ENCODE data around the gene PCYT1A.
"Not testable (repeated sequence)": the region's sequence is repeated elsewhere in the genome, so short reads cannot be mapped to it uniquely, and the experiment has no call there.

Gene PCYT1A

DNA sequence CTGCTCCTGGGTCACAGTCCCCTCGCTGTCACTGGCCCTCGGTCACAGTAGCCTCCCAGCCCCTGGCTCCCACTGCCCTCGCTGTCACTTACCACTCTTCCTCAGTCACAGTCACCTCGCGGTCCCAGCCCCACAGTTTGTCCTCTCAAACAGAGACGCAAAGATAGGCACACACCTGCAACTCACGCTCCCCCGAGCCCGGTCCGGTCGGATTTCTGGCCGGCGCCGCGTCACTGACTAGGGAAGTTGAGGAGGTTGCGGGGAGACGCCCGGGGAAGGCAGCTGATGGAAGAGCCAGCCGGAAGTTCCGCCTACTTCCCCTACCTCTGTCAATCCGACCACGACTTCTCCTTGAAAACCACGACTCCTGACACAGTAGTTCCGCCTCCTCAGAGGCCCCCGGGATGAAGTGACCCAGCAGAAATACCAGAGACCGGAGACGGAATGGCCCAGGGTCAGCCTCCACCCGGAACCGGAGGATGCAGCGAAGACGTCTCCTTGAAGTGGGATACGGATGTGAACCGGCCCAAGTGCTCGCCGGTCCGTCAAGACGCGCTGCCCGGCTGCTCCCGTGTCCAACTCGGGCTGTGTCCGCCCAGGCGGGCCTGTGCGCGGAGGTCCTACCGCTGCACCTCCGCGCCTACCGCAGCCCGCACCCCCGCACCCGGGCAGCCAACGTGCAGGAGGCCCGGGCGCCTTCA lies at the start of gene PCYT1A:
Gene PCYT1A (minus strand): TSS at position 287 of the 701 bp plus-strand sequence. CDS start 17,195 bp downstream, outside the sequence.
- DNase-seq: peak; percentile 95

DNA sequence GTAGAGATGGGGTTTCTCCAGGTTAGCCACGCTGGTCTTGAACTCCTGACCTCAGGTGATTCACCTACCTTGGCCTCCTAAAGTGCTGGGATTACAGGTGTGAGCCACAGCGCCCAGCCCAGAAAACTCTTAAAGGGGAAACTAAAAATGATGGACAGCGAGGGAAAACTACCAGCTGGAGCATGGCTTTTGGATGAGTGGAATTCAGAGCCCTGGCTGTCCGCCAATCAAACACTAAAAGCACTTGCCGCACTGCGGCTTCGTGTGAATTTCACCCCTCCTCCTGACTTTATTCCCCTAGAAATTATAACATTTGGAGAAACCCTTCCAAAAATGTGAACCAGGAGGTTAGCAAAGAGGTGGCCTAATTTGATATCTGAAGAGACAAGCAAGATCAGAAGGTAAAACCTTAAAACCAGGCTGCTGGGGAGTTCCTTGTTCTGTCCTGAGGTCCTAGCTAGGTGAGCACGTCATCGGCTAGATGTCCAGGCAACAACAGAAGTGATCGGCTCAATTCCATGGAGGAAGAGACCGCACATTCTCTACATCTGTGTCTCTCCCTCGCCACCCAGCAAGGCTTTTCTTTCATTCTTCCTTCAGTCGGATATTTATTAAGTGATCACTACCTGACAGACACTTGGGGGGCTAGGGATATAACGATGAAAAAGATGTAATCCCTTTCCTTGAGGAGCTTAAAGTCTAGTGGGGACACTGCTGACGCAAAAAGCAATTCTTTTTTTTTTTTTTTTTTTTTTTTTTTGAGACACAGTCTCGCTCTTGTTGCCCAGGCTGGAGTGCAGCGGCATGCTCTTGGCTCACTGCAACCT lies 49.0 kb upstream of the PCYT1A start:
- peak; percentile 8 for DNase-seq

- no peak for DNase-seq
Measured at GRCh38 chr3:196335503-196335948, 48.0 kb upstream of the PCYT1A start.

- no peak for DNase-seq
Measured at GRCh38 chr3:196334982-196335381, 47.5 kb upstream of the PCYT1A start.

DNA sequence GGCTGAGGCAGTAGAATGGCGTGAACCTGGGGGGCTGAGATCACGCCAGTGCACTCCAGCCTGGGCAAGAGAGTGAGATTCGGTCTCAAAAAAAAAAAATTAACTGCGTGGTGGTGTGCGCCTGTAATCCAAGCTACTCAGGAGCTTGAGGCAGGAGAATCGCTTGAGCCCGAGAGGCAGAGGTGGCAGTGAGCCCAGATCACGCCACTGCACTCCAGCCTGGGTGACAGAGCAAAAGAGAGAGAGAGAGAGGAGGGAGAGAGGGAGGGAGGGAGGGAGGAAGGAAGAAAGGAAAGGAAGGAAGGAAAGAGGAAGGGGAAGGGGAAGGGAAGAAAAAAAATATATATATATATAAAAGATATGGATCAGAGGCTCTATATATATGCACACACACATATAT lies 44.6 kb upstream of the PCYT1A start:
- no peak for DNase-seq

DNA sequence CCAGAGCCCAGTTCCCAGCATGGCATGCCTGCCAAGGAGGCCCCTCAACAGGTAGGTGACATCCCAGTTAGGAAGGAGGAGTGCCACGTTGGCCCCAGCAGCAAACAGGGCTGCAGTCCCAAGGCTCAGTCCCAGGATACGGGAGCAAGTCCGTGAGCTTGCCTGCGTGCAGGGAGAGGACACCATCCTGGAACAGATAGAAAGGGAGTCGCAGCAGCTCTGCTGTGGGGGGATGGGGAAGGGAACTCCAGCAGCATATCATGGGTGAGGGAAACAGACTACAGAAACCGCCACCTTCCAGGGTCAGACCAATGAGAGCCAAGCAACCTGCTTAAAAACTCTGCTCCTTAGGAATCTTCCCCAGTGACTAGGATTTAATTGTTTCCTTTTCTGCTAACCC lies 39.9 kb upstream of the PCYT1A start:
- no peak for DNase-seq

DNA sequence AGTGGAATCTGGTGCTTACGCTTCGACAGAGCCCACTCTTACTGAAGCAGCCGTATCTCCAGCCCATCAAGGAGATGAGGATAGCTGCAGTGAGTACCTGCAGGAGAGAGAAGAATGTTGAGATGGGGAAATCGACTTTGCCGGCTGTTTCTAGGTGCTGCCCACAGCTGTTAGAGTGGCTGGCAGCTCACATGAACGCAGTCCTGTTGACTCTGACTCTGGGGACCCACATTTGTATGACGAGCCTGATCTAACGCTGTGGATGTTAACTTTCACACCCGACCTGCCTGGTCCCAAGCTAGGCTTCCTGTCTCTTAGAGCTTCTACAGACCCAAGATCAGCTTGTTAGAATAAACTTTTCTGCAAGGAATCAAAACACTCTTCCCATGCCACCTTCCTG lies 39.4 kb upstream of the PCYT1A start:
- no peak for DNase-seq

GRCh38 chr3:196323691-196324090 lies 36.2 kb upstream of the PCYT1A start:
- peak; percentile 36 for DNase-seq

DNA sequence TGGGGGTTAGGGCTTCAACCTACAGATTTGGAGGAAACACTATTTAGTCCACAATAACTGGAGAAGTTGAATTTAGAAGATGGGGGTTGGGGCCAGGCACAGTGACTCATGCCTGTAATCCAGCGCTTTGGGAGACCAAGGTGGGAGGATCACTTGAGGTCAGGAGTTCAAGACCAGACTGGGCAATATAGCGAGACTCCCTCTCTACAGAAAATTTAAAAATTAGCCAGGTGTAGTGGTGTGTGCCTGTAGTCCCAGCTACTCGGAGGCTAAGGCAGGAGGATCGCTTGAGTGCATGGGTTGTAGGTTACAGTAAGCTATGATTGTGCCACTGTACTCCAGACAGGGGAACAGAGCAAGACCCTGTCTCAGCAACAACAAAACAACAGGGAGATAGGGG lies 35.5 kb upstream of the PCYT1A start:
- DNase-seq: no peak

GRCh38 chr3:196321162-196321561 lies 33.6 kb upstream of the PCYT1A start:
- DNase-seq: no peak

DNA sequence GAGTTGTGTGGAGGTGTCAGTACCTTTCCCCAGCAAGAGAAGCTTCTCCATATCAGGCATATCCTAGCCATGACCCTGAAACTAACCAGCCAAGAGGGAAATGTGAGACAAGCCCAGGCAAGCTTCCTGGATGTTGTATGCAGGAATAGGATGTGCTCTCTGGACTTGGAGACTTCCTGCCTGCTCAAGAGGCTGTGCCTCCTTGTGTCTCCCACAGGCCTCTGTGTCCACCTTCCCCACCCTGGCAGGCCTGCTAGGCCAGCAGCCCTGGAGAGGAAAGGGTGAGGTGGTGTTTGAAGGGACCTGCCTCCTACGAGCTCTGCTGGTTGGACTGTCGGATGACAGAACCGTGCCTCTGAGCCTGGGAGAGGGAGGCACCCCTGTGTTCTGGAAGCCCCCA lies 32.6 kb upstream of the PCYT1A start:
- DNase-seq: no peak

- DNase-seq: peak; percentile 86
Measured at GRCh38 chr3:196317687-196318467, 30.4 kb upstream of the PCYT1A start, which contains the start of gene DYNLT2B. Gene DYNLT2B, minus strand, starts transcription at chr3:196318240. Its CDS starts 88 bp downstream, at chr3:196318152.

DNA sequence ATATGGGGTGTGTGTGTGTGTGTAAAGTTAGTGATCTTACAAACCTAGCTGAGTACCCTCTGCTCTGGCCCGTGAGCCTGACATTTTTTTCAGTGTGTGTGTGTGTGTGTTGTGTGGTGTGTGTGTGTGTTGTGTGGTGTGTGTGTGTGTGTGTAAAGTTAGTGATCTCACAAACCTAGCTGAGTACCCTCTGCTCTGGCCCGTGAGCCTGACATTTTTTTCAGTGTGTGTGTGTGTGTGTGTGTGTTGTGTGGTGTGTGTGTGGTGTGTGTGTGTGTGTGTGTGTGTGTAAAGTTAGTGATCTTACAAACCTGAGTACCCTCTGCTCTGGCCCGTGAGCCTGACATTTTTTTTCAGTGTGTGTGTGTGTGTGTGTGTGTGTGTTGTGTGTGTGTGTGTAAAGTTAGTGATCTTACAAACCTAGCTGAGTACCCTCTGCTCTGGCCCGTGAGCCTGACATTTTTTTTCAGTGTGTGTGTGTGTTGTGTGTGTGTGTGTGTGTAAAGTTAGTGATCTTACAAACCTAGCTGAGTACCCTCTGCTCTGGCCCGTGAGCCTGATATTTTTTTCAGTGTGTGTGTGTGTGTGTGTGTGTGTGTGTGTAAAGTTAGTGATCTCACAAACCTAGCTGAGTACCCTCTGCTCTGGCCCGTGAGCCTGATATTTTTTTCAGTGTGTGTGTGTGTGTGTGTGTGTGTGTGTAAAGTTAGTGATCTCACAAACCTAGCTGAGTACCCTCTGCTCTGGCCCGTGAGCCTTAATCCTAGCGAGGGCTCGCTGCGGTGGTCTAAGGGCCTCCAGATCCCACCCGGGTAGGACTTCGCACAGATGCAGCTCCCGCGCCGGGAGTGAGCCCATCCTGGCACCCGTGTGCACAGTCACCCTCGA lies 29.5 kb upstream of the PCYT1A start:
- DNase-seq: not testable (repeated sequence)

- DNase-seq: no peak
Measured at GRCh38 chr3:196315821-196316220, 28.3 kb upstream of the PCYT1A start.

DNA sequence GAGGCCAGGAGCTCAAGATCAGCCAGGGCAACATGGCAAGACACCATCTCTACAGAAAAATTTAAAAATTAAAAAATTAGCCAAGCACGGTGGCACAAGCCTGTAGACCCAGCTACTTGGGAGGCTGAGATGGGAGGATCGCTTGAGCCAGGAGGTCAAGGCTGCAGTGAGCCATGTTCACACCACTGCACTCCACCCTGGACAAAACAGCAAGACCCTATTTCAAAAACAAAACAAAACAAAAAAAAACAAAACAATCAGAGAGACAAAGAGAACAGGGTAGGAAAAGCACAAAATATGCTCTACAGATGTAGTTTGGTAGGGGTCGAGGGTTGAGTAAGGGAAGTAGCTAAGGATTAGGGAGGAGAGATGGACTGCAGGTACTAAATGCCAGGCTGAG lies 27.1 kb upstream of the PCYT1A start:
- DNase-seq: no peak

- DNase-seq: not testable (repeated sequence)
Measured at GRCh38 chr3:196314086-196314485, 26.6 kb upstream of the PCYT1A start.

- not testable (repeated sequence) for DNase-seq
Measured at GRCh38 chr3:196302960-196303359, 15.4 kb upstream of the PCYT1A start.

GRCh38 chr3:196302551-196302950 lies 15.0 kb upstream of the PCYT1A start:
- DNase-seq: not testable (repeated sequence)

GRCh38 chr3:196298521-196298920 lies 11.0 kb upstream of the PCYT1A start:
- DNase-seq: no peak

DNA sequence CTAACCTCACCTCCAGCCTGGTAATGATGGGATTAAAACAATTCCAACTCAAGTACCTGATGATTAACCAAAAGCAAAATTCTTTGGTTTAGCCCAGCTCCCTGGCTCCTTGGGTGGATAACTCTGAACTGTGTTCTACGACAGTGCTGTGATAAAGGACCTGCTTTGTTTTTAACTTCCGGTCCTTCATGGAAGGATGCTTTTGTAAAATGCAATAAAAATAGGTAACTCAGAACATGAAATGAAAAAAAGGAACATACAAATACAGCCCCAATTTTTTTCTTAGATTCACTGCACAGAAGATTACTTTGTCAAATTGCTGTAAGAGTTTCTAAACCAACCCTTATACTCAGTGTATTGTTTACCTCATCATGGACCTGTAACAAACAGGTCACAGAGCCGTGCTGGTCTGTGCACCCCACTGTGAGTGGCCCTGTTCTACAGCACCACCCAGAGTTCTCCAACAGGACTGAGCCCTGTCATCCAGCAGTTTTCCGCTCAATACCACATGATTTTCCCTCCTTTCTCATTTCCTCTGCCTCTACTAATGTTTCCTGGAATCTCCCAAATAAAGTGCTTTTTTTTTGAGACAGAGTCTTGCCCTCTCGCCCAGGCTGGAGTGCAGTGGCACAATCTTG lies 4.9 kb upstream of the PCYT1A start:
- no peak for DNase-seq

DNA sequence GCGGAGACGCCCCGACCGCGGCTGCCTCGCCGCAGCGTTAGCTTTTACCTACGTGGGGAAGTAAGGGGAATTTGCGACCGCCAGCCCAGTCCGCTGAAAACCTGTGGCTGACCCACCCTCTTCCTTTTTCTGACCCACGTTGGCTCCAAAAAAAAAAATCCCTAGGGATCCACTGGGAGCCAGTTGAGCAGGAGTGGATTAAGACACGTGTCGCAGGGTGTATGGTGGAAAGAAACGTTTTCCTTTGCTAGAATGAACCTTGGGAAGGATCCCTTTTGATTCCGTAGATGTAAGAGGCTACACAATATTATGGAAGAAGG lies 575 bp upstream of the PCYT1A start:
- DNase-seq: peak; percentile 54

DNA sequence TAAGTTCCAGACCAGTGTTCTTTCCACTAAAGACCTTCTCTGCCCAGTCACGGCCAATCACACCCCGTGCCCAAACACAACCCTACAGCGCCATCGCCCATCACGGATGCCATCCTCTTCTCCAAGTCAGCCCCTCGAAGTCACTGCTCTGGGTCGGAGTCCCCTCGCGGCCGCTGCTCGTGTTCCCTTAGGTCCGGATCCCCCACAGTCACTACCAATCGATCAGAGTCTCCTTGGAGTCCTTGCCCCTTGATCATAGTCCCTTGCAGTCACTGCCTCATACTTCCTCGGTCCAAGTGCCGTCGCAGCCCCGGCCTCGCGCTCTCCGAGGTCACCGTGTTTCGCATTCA lies 461 bp downstream of the PCYT1A start:
- no peak for DNase-seq
